Measurements from ENCODE around the gene NOP14.

DNA sequence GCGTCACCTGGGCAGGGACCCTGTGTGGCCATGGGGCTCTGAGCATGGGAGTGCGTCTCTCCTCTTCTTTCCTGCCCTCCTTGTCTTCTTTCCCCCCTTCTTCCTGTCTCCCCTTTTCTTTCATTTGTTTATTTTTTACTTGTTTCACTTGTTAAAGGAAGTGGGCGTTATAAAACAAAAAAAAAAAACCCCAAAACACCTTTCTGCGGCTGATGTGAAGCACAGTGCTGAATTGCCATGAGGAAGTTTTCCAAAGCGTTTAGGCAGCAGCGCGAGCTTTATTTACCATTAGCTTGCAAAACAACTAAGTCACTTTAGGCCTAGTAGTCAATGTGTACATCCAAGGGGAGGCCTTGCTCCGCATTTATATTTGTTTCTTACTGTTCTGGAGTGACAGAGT, 57.0 kb downstream of the NOP14 start:
- TF ChIP-seq, protein P1, sequence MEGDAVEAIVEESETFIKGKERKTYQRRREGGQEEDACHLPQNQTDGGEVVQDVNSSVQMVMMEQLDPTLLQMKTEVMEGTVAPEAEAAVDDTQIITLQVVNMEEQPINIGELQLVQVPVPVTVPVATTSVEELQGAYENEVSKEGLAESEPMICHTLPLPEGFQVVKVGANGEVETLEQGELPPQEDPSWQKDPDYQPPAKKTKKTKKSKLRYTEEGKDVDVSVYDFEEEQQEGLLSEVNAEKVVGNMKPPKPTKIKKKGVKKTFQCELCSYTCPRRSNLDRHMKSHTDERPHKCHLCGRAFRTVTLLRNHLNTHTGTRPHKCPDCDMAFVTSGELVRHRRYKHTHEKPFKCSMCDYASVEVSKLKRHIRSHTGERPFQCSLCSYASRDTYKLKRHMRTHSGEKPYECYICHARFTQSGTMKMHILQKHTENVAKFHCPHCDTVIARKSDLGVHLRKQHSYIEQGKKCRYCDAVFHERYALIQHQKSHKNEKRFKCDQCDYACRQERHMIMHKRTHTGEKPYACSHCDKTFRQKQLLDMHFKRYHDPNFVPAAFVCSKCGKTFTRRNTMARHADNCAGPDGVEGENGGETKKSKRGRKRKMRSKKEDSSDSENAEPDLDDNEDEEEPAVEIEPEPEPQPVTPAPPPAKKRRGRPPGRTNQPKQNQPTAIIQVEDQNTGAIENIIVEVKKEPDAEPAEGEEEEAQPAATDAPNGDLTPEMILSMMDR (IDR thresholded peaks at IDR 0.05): no peak
- no peak for TF ChIP-seq POLR2A (IDR thresholded peaks at IDR 0.05)
- TF ChIP-seq EP300 (IDR thresholded peaks at IDR 0.05; ENCODE audit: low read depth): no peak

Data from transverse colon (tissue), 3 donors.